DOHH2 (cell line): ENCODE results near the gene MT1M.

Experiments
- CTCF ChIP-seq: fragments of 200-600 bp; sonication (generic); IDR thresholded peaks from one replicate; pipeline ENCODE4 v1.5.1; 2014; ENCODE audit warnings: antibody characterized with exemption, mild to moderate bottlenecking, low read depth, low read length; ENCODE audit not compliant: poor library complexity, severe bottlenecking
- EZH2phosphoT487 ChIP-seq: fragments of 200-600 bp; sonication (generic); IDR thresholded peaks from 2 replicates; pipeline ENCODE4 v1.6.1; 2017; ENCODE audit warnings: borderline replicate concordance, mild to moderate bottlenecking, antibody characterized with exemption, low read length, moderate library complexity, mixed read lengths

DNA sequence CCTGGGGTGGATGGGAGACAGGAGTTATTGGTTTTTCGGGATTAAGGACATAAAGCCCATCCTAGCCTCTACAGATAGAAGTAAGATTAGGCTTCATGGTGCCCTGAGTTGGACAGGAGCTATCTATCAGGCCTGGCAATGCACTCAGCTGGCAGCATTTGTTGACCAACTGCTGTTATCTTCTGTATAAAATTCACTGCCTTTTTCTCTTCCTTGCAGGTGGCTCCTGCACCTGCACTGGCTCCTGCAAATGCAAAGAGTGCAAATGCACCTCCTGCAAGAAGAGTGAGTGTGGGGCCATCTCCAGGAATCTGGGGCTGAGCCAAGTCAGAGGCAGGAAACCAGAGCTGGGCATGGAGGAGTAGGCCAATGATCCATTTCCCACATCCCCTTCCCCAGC lies 6.6 kb downstream of the MT1M start:
- no peak for TF ChIP-seq CTCF
- TF ChIP-seq EZH2phosphoT487: no peak
